GM12878 (cell line): ENCODE measurements around the gene CXCL6.

Source experiments
- BCLAF1 ChIP-seq: fragments of 450-650 bp; IDR thresholded peaks from 2 replicates; pipeline ENCODE4 v1.6.1; 2017; ENCODE audit warnings: antibody characterized with exemption, mild to moderate bottlenecking, moderate library complexity
- BHLHE40 ChIP-seq, 2 experiments: fragments of 450-650 bp in 1 of 2; IDR thresholded peaks; 2 replicates each; pipeline ENCODE4 v1.6.1; 2011 to 2017; ENCODE audit warnings: low read depth in 2 of 2, borderline replicate concordance in 1 of 2, improper control_type of control experiment in 1 of 2, low read length in 1 of 2, mild to moderate bottlenecking in 1 of 2
- CTCF ChIP-seq, 3 experiments: IDR thresholded peaks in 2 of 3; conservative IDR thresholded peaks in 1 of 3; 2 replicates each; pipeline ENCODE4 v1.5.1; 2011; ENCODE audit warnings: low read depth in 3 of 3, low read length in 3 of 3, mild to moderate bottlenecking in 3 of 3, control low read depth in 2 of 3, moderate library complexity in 2 of 3, inconsistent platforms in 1 of 3, mixed read lengths in 1 of 3; ENCODE audit not compliant: control insufficient read depth in 2 of 3, insufficient read depth in 1 of 3; ENCODE audit errors: extremely low read depth in 1 of 3
- ETV6 ChIP-seq, 2 experiments: fragments of 450-650 bp in 1 of 2; IDR thresholded peaks in 1 of 2; conservative IDR thresholded peaks in 1 of 2; 2 replicates each; pipeline ENCODE4 v1.6.1; 2014; ENCODE audit warnings: antibody characterized with exemption in 1 of 2, borderline replicate concordance in 1 of 2, low read depth in 1 of 2, mild to moderate bottlenecking in 1 of 2, moderate library complexity in 1 of 2
- POLR2A ChIP-seq: IDR thresholded peaks from 2 replicates; pipeline ENCODE4 v1.6.1; 2011; ENCODE audit warnings: low read depth, mild to moderate bottlenecking, low read length
- REST ChIP-seq: IDR thresholded peaks from 2 replicates; pipeline ENCODE4 v1.6.1; 2012; ENCODE audit warnings: mild to moderate bottlenecking, low read depth, low read length
- ZNF24 ChIP-seq: fragments of 450-650 bp; IDR thresholded peaks from 2 replicates; pipeline ENCODE4 v1.6.1; 2017; ENCODE audit warnings: antibody characterized with exemption, mild to moderate bottlenecking

- TF ChIP-seq ZNF24, result no peak
- TF ChIP-seq ETV6 (conservative IDR thresholded peaks at IDR 0.05 in 1 of 2, IDR thresholded peaks at IDR 0.05 in 1 of 2; ENCODE audit: borderline replicate concordance in 1 of 2, low read depth in 1 of 2), result no peak
- no peak for TF ChIP-seq CTCF (IDR thresholded peaks at IDR 0.05 in 2 of 3, conservative IDR thresholded peaks at IDR 0.05 in 1 of 3; ENCODE audit: control insufficient read depth in 2 of 3, extremely low read depth in 1 of 3, insufficient read depth in 1 of 3, low read depth in 3 of 3, low read length in 3 of 3)
- TF ChIP-seq POLR2A, result no peak
- no peak for TF ChIP-seq REST
- TF ChIP-seq BCLAF1, result no peak
- no peak for TF ChIP-seq BHLHE40 (IDR thresholded peaks at IDR 0.05; ENCODE audit: borderline replicate concordance in 1 of 2, low read depth in 2 of 2, low read length in 1 of 2)
Observed at GRCh38 chr4:73815145-73815544, 21.3 kb upstream of the CXCL6 start.
